Ammon's horn (tissue), 1 donor: ENCODE measurements around the gene PRDM2.

Experiments
- DNase-seq: peaks from one replicate; pipeline ENCODE4 v3.0.0-alpha.2; 2016; ENCODE audit warnings: low spot score

The PRDM2 gene

GRCh38 chr1:13764588-13765332 lies 64.8 kb downstream of the PRDM2 start:
- DNase-seq = no peak

GRCh38 chr1:13766592-13767564 lies 66.9 kb downstream of the PRDM2 start:
- DNase-seq = no peak

DNA sequence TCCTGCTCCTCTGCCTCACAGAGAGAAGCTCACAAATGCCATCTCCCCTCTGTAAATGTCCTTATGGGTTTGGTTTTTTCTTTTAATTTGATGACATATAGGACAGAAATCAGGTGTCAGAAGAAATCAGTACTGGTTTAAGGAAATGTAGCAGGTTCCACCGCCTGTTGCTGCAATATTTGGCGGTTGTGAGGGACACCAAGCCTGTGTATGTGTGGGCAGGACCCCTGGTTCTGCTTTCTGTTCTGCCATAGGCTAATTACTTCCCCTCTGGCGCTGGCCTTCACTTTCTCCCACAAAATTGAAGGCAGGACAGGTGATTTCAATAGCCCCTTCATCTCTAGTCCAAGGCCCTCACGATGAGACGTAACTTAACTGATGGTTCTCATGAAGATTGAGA lies 69.2 kb downstream of the PRDM2 start:
- DNase-seq = no peak

DNA sequence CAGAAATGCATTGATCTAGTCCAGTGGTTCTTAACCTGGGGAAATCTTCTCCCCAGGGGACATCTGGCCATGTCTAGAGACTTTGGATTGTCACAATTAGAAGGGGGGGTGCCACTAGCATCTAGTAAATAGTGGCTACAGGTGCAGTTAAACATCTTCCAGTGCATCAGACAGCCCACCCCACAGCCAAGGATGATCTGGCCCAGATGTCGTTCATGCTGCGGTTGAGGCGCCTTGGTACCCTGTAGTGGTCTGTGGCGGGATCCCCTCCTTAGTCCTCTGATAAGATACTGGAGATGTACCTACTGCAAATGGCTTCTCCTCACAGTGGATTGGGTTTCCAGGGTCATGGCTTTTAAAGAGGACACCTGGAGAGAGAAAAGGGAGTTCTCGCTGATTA lies 69.8 kb downstream of the PRDM2 start:
- DNase-seq = no peak

DNA sequence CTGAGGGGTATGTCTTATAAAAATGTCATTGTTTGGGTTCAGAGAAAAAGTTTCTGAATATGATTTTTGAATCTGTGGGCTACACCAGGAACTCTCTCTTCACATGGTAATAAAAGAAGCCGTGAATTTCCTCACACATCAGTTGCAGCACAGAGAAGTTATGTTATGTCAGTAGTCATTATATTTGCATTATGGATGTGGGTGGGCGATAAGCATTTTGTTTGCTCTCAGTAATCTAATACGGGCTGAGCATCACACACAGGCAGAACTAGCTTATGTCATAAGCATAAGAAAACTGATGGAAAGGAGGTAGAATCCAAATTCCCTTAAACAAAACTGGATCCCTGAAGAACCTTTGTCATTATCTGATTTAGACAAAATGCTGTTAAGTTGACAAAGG lies 70.8 kb downstream of the PRDM2 start:
- DNase-seq = no peak

DNA sequence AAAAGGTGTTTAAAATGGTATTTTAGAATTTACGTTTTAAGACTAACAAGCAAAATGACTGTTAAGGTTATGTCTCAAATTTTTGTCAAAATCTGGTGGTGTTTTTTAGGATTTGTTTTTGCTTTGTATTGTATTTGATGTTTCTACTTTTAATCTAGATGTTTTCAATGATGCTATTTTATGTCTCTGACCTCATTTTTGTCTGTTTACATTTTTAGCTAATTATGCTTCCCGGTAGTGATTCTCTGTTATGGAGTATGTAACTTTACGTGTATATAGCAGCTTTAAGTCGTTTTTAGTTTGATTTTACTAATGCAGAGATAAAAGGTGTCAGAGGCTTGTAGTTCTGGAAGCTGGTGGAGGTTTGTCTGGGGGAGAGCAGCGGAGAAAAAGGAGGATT lies 71.8 kb downstream of the PRDM2 start:
- DNase-seq = no peak

DNA sequence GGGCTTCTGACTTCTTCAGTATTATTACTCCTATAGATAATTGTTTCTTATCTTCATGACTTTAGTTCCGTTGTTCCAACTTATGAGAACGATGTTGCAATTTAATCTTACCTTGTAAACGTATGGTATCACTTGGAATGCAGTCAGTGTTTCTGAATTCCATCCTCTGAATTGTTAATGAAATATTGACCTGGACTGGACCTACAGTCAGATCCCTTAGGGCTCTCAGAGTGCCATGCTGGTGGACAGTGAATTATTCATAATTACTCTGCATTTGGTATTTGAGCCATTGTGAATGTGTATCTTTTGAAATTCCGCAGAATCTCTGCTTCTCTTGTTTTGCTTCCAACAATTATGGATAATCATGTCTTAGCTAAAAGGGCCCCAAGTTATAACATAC lies 72.3 kb downstream of the PRDM2 start:
- DNase-seq = no peak

- DNase-seq = no peak
Measured at GRCh38 chr1:13774121-13774520, 74.1 kb downstream of the PRDM2 start.

DNA sequence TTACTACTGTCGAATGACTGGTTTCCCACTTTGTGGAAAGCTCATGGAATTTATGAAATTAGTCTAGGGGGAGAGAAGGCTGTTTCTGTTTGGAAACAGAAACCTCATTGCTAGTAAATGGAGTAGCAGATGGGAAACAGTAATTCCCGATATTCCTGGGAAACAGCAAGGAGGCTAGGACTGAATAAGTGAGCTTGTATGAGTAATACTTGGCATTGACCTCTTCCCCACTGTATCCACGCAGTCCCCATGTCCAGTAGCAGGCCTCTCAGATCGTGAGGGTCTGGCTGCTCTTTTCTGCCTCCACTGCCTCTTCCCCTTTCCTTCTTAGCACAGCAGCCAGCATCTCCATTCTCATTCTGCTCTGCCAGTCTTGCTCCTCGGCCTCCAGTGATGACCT lies 75.5 kb downstream of the PRDM2 start:
- DNase-seq = no peak

- no peak for DNase-seq
Measured at GRCh38 chr1:13775916-13776315, 75.9 kb downstream of the PRDM2 start.

- no peak for DNase-seq
Measured at GRCh38 chr1:13778431-13778830, 78.4 kb downstream of the PRDM2 start.

DNA sequence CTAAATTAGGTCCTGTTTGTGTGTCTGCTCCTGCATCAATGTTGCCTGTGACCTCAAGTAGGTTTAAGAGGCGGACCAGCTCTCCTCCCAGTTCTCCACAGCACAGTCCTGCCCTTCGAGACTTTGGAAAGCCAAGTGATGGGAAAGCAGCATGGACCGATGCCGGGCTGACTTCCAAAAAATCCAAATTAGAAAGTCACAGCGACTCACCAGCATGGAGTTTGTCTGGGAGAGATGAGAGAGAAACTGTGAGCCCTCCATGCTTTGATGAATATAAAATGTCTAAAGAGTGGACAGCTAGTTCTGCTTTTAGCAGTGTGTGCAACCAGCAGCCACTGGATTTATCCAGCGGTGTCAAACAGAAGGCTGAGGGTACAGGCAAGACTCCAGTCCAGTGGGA lies 79.9 kb downstream of the PRDM2 start:
- DNase-seq = no peak

GRCh38 chr1:13780780-13781179 lies 80.8 kb downstream of the PRDM2 start:
- no peak for DNase-seq

GRCh38 chr1:13781228-13781627 lies 81.2 kb downstream of the PRDM2 start:
- no peak for DNase-seq

GRCh38 chr1:13781907-13782633 lies 82.1 kb downstream of the PRDM2 start:
- DNase-seq = no peak

- DNase-seq = no peak
Measured at GRCh38 chr1:13782634-13783360, 82.8 kb downstream of the PRDM2 start.

DNA sequence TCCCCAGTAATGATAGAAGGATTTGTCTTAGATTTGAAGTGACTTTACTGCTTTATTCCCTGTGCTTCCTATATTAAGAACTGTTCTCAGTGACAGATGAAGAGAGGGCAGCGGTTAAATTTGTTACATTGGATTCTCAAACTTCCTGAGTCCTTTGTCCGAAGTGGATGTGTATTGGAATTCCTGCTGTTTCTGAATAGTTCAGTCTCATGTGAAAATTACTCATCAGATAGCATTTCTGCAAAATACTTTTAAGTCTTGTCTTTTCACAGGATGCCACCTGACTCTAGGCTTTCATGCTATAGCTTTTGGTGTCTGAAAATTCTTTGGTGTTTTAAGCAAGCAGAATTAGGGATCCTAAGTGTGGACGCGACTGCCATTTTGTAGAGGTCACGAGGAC lies 83.6 kb downstream of the PRDM2 start:
- DNase-seq = no peak

- no peak for DNase-seq
Measured at GRCh38 chr1:13784971-13785370, 85.0 kb downstream of the PRDM2 start.

GRCh38 chr1:13786541-13786940 lies 86.6 kb downstream of the PRDM2 start:
- no peak for DNase-seq

DNA sequence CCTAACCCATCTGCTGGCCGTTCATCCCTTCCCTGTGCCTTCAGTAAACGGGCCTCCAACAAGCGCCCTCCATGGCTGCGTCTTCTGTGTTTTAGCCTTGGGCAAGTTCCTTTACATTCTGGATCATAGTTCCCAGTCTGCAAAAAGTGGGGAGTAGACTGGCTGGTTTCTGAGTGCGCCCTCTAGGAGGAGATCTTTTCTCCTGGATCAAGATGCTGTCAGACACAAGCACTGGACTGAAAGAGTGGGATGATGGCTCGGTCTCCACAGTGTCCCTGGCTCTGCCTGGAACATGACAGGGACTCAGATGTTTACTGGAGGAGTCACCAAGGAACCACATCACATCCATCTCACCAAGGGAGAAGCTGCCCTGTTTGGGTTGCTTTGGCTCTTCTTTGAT lies 88.8 kb downstream of the PRDM2 start:
- no peak for DNase-seq

- no peak for DNase-seq
Measured at GRCh38 chr1:13790290-13791030, 90.5 kb downstream of the PRDM2 start.
